ENCODE data around the gene SMYD3. TPM values are rescaled to one million over a fixed set of nuclear protein-coding genes. Genes with fewer than 3 reads are reported as not detected.

The SMYD3 gene
- total and polyA plus RNA-seq, 9 of the 15 experiments (the other 6 are each of a cell fraction or from before 2014, with no cell fraction given) = 128 to 440 (median 197) TPM

- TF ChIP-seq ZNF639 (CRISPR knock-in tag; conservative IDR thresholded peaks at IDR 0.05 in 1 of 2, IDR thresholded peaks at IDR 0.05 in 1 of 2) = peak in 1 of 2 experiments; percentile 68; a peak in 2 of 4 replicates
- TF ChIP-seq SIN3A (IDR thresholded peaks at IDR 0.05; ENCODE audit: borderline replicate concordance in 2 of 2, control insufficient read depth in 1 of 2, low read depth in 2 of 2, low read length in 2 of 2) = no peak
- no peak for TF ChIP-seq RBM17 (IDR thresholded peaks at IDR 0.05; ENCODE audit: borderline replicate concordance, low read depth, low read length)
- TF ChIP-seq ELK3 (CRISPR knock-in tag; IDR thresholded peaks at IDR 0.05) = no peak
- TF ChIP-seq CREB3L1 (IDR thresholded peaks at IDR 0.05; ENCODE audit: borderline replicate concordance, low read depth) = 0 out of 2 replicates have a peak, but pooled peaks have one; percentile 62
- no peak for TF ChIP-seq SNAPC5 (CRISPR knock-in tag; IDR thresholded peaks at IDR 0.05)
- TF ChIP-seq FIP1L1 (IDR thresholded peaks at IDR 0.05; ENCODE audit: low read depth, low read length, poor library complexity, severe bottlenecking) = no peak
- TF ChIP-seq ELK1 (CRISPR knock-in tag; IDR thresholded peaks at IDR 0.05) = no peak
- no peak for TF ChIP-seq HMG20A (CRISPR knock-in tag; conservative IDR thresholded peaks at IDR 0.05)
- TF ChIP-seq SRSF9 (IDR thresholded peaks at IDR 0.05; ENCODE audit: borderline replicate concordance, low read depth, low read length) = no peak
- TF ChIP-seq CUX1 (CRISPR knock-in tag; IDR thresholded peaks at IDR 0.05) = no peak; the same call in 1 of the 2 replicates
- TF ChIP-seq ZNF263 (CRISPR knock-in tag; IDR thresholded peaks at IDR 0.05; ENCODE audit: borderline replicate concordance) = no peak
- peak; percentile 77 for TF ChIP-seq SMARCA4 (IDR thresholded peaks at IDR 0.05)
- TF ChIP-seq CC2D1A (IDR thresholded peaks at IDR 0.05) = no peak
Measured at GRCh38 chr1:246165826-246166709, 341.0 kb downstream of the SMYD3 start (continued).

Data from K562 (cell line).